IPS-NIHi7 (cell line): ENCODE data around the gene ALG3.
A peak's percentile ranks its signal among the peaks of the same experiment; 100 is the strongest.

Experiments
- DNase-seq: peaks from one replicate; pipeline ENCODE4 v3.0.0; 2012; ENCODE audit warnings: mixed read lengths; ENCODE audit errors: extremely low spot score

ALG3 gene

DNA sequence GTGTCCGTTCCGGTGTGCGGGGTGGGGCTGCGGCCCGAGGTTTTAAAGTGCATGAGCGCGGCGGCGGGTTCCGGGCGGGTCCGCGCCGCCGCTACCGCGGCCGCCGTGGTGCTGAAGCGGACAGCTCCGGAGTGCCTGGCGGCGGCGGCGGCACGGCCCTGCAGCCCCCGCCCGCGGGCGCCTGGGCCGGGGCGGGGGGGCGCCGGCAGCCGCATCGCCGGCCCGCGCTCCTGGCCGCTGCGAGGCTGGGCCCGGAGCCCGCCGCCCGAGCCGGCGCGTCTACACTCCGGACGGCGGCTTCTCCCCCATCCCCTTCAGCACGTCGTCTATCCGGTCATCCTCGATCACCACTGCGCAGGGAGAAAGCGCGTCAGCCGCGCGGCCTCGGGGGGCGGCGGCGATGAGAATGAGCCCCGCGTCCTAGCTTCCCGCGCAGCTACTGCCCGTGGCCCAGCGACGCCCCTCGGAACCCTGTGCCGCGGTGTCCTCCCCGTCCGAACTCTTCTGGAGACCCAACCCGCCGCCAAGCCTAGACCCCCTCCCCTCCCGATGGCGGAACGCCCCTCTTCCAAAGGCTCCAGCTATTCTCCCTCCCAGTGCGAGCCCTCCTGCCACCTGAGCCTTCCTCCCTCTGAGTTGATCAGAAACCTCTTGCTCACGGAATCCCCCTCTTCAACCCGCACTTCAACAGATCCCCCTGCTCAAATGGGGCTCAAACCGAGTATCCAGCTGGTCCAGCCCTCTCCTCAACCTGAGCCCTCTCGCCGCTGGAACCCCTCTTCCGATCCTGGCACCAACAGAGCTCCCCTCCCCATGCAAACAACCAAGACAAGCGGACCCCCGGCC, 11.3 kb upstream of the ALG3 start:
- peak; percentile 77 for DNase-seq

DNA sequence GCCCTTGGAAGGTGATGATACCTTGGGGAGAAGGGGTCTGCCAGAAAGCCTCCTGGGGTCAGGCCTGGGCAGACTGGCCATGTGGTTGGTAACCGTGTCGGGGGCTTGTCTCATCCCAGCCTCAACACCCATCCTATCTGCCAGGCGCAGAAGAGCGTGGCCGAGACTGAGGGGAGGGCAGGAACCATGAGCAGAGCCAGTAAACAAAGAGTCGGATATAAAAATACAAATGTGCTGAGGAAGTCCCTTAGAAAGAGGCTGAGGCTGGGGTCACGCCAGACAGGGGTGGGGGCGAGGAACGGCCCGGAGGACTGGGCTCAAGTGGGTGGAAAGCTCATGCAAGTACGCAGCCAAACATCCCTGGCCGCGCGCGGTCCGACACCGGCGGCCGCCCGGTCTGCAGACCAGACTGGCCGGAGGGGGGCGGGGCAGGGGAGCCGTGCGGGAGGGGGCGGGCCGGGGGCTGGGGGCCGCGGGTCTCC, 10.7 kb upstream of the ALG3 start:
- DNase-seq: no peak

- no peak for DNase-seq
These were observed 10.2 kb upstream of the ALG3 start for GRCh38 chr3:184258926-184259325.

DNA sequence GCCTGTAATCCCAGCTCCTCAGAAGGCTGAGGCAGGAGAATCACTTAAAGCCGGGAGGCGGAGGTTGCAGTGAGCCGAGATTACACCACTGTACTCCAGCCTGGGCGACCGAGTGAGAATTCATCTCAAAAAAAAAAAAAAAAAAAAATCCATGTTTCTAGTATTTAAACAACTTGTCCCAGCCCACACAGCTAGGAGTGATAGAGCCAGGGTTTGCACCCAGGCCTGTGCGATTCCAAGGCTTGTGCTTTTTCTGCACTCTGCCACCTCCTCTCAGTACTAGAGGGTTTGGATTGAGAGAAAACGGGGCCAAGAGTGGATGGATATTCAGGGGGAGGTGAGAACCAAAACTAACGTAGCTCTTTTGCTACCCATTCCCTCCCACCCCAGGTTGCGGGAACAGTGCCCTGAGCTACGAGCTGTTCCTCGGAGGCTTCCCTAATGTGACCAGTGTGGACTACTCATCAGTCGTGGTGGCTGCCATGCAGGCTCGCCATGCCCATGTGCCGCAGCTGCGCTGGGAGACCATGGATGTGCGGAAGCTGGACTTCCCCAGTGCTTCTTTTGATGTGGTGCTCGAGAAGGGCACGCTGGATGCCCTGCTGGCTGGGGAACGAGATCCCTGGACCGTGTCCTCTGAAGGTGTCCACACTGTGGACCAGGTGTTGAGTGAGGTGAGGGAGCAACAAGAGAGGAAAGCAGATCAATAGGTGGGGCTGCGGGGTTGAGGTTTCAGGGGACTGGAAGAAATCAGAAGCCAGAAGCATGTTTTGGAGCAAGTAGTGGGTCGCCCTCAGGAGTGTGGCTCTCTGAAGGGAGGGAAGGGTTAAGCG, 8.5 kb upstream of the ALG3 start:
- DNase-seq: no peak

DNA sequence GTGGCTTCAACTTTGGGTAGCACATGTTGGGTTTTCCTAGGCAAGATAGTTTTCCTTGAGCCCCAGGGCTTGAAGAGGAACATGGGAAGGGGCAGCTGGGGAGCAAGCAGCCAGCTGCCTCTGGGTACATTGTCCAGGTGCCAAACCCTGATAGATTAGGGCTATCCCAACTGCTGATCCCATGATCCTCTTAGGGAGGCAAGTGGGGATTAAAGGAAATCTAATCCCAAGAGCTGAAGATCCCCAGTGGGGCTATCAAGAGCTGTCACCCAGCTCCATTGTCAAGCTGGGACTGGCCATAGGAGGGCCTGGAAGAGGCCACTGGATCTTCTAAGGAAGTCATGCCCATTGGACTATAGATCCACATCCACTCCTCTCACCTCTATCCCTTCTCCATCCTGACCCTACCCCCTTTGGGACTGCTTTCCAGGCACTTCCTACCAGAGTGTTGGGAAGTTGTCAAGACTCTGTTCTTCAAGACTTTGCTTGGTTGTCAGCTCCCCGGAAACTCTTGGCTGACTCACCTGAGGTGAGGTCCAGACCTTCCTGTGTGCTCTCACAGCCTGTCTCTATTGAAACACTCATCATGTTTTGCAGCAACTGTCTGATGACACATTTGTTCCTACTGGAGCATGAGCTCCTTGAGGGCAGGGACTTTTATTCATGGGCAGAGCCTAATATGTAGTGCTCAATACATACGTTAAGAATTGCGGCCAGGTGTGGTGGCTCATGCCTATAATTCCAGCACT, 6.7 kb upstream of the ALG3 start:
- DNase-seq: no peak

DNA sequence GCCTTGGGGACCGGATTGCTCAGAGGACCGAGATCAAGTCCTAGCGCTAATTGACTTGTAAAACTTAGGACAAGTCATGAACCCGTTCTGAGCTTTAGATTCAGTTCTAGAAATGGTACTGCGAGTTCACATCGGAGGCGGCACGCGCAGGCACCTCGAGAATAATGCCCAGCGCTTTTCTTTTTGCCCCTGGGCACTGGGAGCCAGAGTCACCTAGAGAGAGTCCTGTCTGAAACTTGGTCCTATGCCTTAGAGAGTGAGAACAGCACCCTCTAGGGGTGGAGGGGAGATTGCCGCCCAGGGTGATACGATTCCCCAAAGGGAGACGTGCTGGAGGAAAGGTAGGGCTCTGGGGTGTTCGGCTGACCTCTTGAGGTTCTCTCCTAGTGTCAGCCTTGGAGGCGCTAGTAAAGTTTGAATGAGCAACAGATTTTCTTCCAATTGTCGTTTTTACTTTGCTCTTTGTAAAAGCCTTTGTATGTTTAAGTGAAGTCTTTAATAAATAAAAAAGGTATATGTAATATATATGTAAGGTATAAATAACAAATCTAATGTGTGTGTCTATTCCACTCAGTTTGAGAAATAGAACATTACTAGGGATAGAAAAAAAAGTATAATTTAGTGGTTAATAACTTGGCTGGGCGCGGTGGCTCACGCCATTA, 1.5 kb upstream of the ALG3 start:
- peak; percentile 88 for DNase-seq

DNA sequence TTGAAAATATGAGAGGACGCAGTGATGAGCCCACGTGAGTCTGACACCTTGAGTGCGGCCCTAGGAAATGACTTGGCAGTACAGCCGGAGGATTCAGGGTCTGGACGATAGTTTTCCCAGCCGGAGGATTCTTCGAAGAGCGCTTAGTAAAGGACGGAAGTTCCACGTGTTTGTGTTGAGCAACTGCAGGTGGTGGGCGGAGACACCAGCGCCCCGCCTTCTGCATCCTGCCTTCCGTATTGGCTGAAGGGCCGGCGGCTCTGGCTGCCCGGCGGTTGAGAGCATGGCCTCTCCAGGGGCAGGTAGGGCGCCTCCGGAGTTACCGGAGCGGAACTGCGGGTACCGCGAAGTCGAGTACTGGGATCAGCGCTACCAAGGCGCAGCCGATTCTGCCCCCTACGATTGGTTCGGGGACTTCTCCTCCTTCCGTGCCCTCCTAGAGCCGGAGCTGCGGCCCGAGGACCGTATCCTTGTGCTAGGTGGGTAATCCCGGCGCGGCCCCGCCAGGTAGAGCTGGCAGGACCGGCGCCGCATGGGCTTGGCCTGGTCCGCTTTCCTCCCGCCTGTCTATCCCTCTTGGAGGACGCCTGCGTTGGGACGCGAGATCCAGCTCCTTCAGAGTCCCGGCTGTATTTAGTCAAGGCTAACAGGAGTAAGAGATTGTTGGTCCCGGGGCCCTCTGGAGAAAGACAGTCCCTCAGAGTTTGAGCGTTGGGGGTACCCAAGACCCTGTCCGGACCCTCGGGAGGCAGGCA, 827 bp upstream of the ALG3 start, which contains the start of gene EEF1AKMT4:
EEF1AKMT4 (plus strand) TSS at position 261 of the 755 bp plus-strand sequence; CDS start at position 284, 23 bp downstream.
- peak; percentile 97 for DNase-seq

DNA sequence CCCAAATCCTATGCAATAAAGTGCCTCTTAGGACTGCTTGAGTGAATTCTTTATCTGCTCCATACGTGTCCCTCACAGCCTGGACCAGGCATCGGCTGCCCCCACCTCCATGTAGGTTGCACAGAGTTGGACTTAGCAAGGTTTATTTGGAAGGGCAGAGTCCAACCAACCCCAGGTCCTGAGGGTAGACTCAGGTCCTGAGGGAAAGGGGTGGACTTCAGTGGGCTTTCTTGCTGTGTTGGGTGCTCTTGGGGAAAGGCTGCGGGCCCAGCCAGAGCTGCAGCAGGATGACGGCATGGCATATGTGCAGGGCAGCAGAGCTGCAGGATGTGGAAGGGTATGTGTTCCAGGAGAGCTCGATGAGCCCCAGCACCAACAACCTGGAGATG, 6.5 kb downstream of the ALG3 start:
- DNase-seq: no peak

- peak; percentile 61 for DNase-seq
These were observed 7.1 kb downstream of the ALG3 start for GRCh38 chr3:184241447-184242296.

- DNase-seq: no peak
These were observed 7.7 kb downstream of the ALG3 start for GRCh38 chr3:184241141-184241446.

DNA sequence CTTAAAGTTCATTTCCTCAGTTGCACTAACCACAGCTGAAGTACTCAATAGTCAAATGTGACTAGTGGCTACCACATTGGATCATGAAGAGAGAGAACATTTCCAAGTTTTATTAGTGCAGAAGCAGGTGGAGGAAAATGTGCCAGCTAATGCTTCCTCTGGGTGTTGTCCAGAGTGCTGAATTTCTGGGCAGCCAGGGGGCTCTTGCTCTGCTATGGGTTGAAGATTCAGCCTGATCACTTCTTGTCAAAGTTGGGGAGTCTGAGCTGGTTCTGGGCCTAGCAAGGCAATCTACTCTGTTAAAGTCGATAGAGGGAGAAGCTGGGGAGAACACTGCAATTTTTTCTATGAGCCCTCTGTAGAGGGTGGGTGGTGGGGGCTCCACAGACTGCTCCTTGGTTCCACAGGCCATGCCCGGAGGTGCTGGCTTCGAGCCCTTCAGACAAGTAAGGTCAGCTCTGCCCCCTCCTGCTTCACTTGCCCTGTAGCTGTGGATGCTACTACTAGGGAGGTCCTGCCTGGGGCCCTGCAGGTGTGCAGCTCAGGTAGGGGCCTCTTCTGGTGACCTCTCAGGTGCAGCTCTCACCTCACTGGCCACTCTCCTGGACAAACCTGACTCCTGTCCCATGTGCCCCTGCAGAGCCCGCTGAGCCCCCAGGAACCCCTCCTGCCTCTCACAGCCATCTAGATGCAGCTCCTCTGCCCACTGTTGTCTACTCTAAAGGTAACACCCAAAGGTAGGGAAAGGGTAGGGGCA, 8.2 kb downstream of the ALG3 start:
- DNase-seq: peak; percentile 70

- no peak for DNase-seq
These were observed 9.1 kb downstream of the ALG3 start for GRCh38 chr3:184239708-184240107.

GRCh38 chr3:184239221-184239620, 9.5 kb downstream of the ALG3 start:
- no peak for DNase-seq

DNA sequence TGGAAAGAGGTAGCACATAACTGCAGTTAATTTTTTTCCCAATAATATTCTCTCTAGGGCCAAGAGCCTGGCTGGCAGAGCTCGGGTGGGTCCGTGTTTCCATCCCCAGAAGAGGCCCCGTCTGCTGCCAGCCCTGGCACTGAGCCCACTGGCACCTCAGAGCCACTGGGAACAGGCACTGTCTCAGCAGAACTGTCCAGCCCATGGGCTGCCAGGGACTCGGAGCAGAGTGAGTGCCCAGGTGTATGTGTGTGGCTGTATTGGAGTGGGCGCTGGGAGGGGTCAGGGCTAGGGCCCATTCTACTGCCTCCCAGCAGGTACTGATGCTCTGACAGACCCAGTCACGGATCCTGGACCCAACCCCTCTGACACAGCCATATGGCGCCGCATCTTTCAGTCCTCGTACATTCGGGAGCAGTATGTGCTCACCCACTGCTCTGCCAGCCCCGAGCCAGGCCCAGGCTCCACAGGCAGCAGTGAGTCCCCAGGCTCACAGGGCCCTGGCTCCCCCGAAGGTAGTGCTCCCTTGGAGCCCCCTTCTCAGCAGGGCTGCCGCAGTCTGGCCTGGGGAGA, 10.4 kb downstream of the ALG3 start:
- no peak for DNase-seq

GRCh38 chr3:184237807-184238206, 11.0 kb downstream of the ALG3 start:
- no peak for DNase-seq

GRCh38 chr3:184237211-184237610, 11.6 kb downstream of the ALG3 start:
- no peak for DNase-seq

GRCh38 chr3:184236636-184237035, 12.1 kb downstream of the ALG3 start:
- DNase-seq: no peak

- no peak for DNase-seq
These were observed 12.7 kb downstream of the ALG3 start for GRCh38 chr3:184236033-184236410.
